Measurements from ENCODE around the gene NTMT1.
"Not testable (repeated sequence)": the region's sequence is repeated elsewhere in the genome, so short reads cannot be mapped to it uniquely, and the experiment has no call there.

Gene NTMT1

GRCh38 chr9:129615407-129616285, 10.3 kb upstream of the NTMT1 start:
- no peak for DNase-seq (ENCODE audit: low read depth)

- DNase-seq (ENCODE audit: low read depth), result peak; percentile 71
Measured at GRCh38 chr9:129617167-129617566, 8.8 kb upstream of the NTMT1 start.

DNA sequence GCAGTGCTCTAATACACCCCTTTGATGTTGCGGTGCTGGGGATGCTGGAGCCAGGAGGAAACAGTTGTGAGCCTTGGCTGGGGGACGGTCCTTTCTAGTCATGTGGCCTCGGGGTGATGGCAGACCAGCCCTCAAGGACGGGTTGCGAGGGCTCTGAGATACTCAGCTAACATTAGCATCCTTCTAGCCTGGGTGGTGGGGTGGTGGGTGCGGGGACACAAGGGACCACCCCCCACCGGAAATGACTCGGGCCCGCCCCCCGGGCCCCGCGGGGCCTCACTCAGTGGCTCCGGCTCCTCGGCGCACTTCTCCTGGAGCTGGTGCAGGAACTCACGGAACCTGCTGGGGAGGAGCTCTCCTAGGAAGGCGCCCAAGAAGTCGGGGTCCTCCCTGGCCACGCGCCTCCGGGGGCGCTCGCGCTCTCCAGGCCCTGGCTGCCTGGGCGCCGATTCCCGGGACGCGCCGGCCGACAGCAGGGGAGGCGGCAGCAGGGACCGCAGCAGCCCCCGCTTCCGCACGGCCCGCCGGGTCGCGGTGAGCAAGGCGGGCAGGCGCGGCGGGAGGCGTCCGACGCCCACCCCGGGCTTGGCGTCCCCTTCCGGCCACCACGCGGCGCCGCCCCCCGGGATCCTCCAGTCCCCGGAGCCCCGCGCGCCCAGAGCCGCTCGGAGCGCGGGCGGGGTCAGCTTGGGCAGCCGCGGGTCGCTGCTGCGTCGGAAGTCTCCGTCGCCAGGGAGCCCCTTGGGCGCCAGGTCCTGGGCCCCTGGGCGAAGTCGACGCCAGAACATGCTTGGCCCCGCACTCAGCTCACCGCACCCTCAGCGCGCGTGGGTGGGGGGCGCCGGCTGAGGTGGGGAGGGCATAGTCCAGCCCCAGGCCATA, 5.9 kb upstream of the NTMT1 start:
- DNase-seq (ENCODE audit: low read depth), result no peak

- DNase-seq (ENCODE audit: low read depth), result no peak
Measured at GRCh38 chr9:129620669-129621295, 5.2 kb upstream of the NTMT1 start, which contains the start of gene C9orf50. Gene C9orf50 (minus strand): TSS chr9:129621101. CDS start chr9:129620574, 527 bp downstream.

GRCh38 chr9:129623331-129623730, 2.6 kb upstream of the NTMT1 start:
- peak; percentile 87 for DNase-seq (ENCODE audit: low read depth)

- DNase-seq (ENCODE audit: low read depth), result no peak
Measured at GRCh38 chr9:129624168-129624759, 1.7 kb upstream of the NTMT1 start.

GRCh38 chr9:129624947-129625346, 1.0 kb upstream of the NTMT1 start:
- peak; percentile 81 for DNase-seq (ENCODE audit: low read depth)

GRCh38 chr9:129626625-129627284, 792 bp downstream of the NTMT1 start:
- peak; percentile 92 for DNase-seq (ENCODE audit: low read depth)

DNA sequence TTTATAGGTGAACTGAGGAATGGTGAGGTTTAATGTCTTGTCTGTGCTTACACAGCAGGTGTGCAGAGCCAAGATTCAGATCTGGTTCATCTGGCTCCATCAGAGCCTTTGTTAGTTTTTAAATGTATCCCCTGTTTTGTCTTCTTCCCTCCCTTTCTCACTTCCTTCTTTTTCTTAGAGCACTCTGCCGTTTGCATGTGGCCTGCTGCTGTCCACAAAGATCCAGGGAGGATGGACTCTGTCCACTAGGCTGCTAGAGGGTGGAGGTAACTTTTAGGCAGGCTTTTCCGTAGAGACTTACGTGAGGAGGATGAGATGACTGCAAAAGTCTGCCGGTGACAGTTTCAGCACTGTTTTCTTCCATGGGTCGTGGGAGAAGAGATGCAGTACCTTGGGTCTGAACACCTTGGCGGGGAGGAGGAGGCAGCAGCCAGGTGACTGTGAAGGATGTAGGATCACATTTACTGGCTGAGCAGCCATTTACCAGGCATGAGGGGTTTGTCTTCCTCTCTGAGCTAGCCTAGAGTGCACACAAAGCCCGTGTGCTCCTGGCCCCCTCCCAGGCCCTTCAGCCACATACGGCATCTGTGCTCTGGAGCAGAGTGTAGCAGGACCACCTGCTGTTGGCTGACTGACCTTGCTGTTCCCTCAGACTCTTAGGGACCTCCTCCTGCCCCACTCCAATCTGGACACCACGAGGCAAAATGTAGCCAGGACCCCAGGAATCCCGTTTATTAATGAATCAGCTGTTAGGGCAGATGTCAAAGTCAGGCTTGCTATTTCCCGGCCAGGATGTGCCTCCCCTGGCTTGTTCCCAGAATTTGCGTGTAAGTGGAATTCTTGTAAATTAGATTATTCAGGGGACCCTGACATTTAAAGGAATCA, 1.8 kb downstream of the NTMT1 start:
- peak; percentile 48 for DNase-seq (ENCODE audit: low read depth)

DNA sequence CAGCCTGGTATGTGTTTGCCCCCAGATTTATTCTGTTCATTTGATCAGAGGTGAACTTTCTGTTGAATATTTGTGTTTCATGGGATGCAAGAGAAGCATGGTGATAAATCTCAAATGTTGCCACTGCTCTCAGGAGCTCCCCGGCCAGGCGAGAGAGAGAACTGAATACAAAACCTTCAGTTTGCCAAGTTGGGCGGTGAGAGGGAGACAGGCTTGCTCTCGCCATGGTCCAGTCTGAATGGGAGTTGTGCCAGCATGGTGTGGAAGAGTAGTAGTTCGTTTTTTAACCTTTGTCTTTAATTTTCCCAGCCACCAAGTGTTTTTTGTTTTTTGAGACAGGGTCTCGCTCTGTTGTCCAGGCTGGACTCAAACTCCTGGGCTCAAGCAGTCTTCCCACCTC, 2.7 kb downstream of the NTMT1 start:
- DNase-seq (ENCODE audit: low read depth), result no peak

DNA sequence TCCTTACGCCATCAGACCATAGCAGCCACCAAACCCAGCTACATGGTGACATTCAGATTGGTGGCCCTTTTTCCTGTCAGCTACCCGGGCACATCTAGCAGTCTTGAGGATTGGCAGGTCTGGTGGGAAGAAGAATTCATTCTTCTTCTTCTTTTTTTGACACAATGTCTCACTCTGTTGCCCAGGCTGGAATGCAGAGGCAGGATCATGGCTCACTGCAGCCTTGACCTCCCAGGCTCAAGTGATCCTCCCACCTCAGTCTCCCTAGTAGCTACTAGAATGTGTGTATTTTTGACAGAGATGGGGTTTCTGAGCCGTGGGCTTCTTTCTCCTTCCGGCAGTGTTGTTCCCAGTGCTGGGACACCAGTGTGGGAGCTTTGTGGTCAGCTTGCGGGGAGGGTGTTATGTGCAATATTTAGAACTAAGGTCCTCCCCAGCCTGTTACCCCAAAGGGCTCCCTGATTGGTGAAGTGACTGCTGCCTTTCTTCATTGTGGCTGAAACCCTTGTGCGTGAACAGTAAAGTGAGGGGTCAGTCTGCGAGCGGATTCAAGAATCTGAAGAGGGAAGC, 3.4 kb downstream of the NTMT1 start:
- DNase-seq (ENCODE audit: low read depth), result no peak

DNA sequence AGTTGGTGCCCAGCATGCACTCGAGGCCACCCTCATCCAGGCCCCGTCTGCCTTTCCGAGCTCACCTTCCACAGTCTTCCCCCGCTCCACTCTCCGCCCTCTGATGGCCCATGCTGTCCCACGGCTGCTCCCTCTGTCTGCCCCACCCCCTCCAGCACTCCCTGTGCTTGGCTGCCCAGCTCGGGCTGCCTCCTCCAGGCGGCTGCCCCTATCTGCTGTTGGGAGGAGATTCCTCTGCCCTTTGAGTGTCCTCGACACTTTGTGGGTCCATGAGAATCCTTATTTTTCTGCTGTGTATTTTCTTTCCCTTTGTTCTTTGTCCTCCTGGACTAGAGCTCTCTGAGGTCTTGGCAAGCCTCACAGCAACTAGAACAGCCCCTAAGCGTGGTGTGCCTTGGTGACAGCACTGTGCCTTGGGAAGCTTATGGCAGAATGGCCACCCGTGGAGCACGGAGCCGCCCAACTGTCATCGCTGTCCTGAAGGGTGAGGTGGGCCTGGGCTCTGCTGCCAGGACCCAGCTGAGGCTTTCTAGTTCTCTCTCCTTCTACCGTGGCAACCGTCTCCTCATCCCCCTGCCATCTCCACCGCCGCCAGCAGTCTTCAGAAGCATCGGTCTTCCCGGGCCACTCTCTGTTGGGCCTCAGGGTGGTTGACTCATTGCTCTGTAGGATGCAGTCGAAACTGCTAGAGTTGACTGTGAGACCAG, 5.2 kb downstream of the NTMT1 start:
- DNase-seq (ENCODE audit: low read depth), result peak; percentile 61

- no peak for DNase-seq (ENCODE audit: low read depth)
Measured at GRCh38 chr9:129631674-129632129, 5.7 kb downstream of the NTMT1 start.

- DNase-seq (ENCODE audit: low read depth), result no peak
Measured at GRCh38 chr9:129632460-129632859, 6.5 kb downstream of the NTMT1 start.

- no peak for DNase-seq (ENCODE audit: low read depth)
Measured at GRCh38 chr9:129633207-129633606, 7.2 kb downstream of the NTMT1 start.

DNA sequence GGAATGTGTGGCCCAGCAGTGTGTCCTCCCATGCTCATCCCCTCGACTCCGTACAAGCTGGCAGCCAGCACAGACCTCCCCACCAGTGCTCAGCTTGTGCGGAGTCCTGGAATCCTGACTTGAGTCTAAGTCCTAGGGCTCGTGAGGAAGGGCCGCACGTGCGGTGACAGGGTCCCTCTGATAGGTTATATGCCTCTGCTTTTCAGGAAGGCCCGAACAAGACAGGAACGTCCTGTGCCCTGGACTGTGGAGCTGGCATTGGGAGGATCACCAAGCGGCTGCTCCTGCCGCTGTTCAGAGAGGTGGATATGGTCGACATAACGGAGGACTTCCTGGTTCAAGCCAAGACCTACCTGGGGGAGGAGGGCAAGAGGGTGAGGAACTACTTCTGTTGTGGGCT, 7.9 kb downstream of the NTMT1 start:
- no peak for DNase-seq (ENCODE audit: low read depth)

GRCh38 chr9:129635099-129636065, 9.4 kb downstream of the NTMT1 start:
- DNase-seq (ENCODE audit: low read depth), result no peak

GRCh38 chr9:129636343-129636742, 10.4 kb downstream of the NTMT1 start:
- not testable (repeated sequence) for DNase-seq (ENCODE audit: low read depth)
